ENCODE results near the gene GLYATL1B. TPM values are rescaled to one million over a fixed set of nuclear protein-coding genes. Genes with fewer than 3 reads are reported as not detected.

GLYATL1B gene
- total and polyA plus RNA-seq, 2 of the 8 experiments (the other 6 are each of a cell fraction or from before 2014, with no cell fraction given) = not detected

- H3K4me3 ChIP-seq (ENCODE audit: extremely low read depth in 1 of 4, insufficient read depth in 2 of 4, low read depth in 3 of 4, low read length in 4 of 4) = no peak overlapping the region
- H3K18ac ChIP-seq (ENCODE audit: extremely low read depth, low read length) = no peak overlapping the region
- H2AFZ ChIP-seq (ENCODE audit: low read length) = no peak overlapping the region
- H3K27me3 ChIP-seq (replicated peaks in 1 of 4; ENCODE audit: control insufficient read depth in 3 of 4, extremely low read depth in 1 of 4, insufficient read depth in 3 of 4, low read length in 3 of 4) = no peaks in the 10 kb centered on the region
- H2BK5ac ChIP-seq (ENCODE audit: low read depth, low read length) = no peak overlapping the region
- no peak overlapping the region for H3K14ac ChIP-seq (ENCODE audit: insufficient read length)
- H3K27ac ChIP-seq (ENCODE audit: low read depth, low read length) = no peak overlapping the region
- H3K23me2 ChIP-seq (ENCODE audit: low read depth, low read length) = no peaks in the 10 kb centered on the region
- no peaks in the 10 kb centered on the region for H3K4me1 ChIP-seq (replicated peaks in 1 of 4; ENCODE audit: control insufficient read depth in 3 of 4, insufficient read depth in 4 of 4, low read length in 3 of 4)
- 85% methylated on average over 1 of the region's 1 CpG; no CpG with 5 or more reads in 1 of the 2 experiments for WGBS, 2 experiments (ENCODE audit: extremely low coverage in 1 of 2, insufficient coverage in 1 of 2, insufficient read length in 1 of 2, insufficient replicate concordance in 2 of 2, low coverage in 1 of 2, low lambda C conversion rate in 2 of 2, missing lambda C conversion rate in 1 of 2)
- CTCF ChIA-PET (ENCODE audit: partially characterized antibody) = no interaction called here
- no peak overlapping the region for H2BK20ac ChIP-seq (ENCODE audit: low read length)
- H3K36me3 ChIP-seq (ENCODE audit: control insufficient read depth in 2 of 4, insufficient read depth in 4 of 4, low read length in 3 of 4) = peaks cover 3 to 63% (median 24%) of the 10 kb centered on the region in 4 experiments; a peak in 6 of 8 replicates
- H3K9ac ChIP-seq (replicated peaks in 1 of 4; ENCODE audit: extremely low read depth in 1 of 4, low read depth in 3 of 4, low read length in 3 of 4) = no peak overlapping the region
- H3K79me1 ChIP-seq (ENCODE audit: low read depth, low read length) = no peaks in the 10 kb centered on the region
- POLR2A ChIA-PET (ENCODE audit: partially characterized antibody) = no interaction called here
- no peaks in the 10 kb centered on the region for H3K79me2 ChIP-seq (ENCODE audit: control insufficient read depth in 1 of 2, insufficient read depth in 2 of 2, low read length in 2 of 2)
- no peak overlapping the region for H4K5ac ChIP-seq (ENCODE audit: insufficient read length, low read depth, low read length)
- H3K4me2 ChIP-seq (ENCODE audit: insufficient read depth in 1 of 2, low read depth in 2 of 2, low read length in 2 of 2) = no peak overlapping the region
- no peak overlapping the region for H3K56ac ChIP-seq (replicated peaks; ENCODE audit: insufficient read length, low read depth, low read length)
- H4K91ac ChIP-seq (replicated peaks; ENCODE audit: insufficient read length, low read length) = no peak overlapping the region
- no peak overlapping the region for H2BK12ac ChIP-seq (ENCODE audit: low read depth, low read length)
- H3K9me3 ChIP-seq (ENCODE audit: insufficient read depth in 2 of 2, low read depth in 1 of 2, low read length in 1 of 2) = peaks cover 13 to 24% of the 10 kb centered on the region in 2 experiments
- no peak for DNase-seq (ENCODE audit: low read depth in 1 of 2, low spot score in 2 of 2)
- TF ChIP-seq TBP (IDR thresholded peaks at IDR 0.05; ENCODE audit: low read depth, low read length) (no peak), SP4 (IDR thresholded peaks at IDR 0.05; ENCODE audit: low read length) (no peak), TAF1 (IDR thresholded peaks at IDR 0.05; ENCODE audit: low read depth, low read length) (no peak), ASH2L (IDR thresholded peaks at IDR 0.05; ENCODE audit: low read length) (no peak), CREB1 (IDR thresholded peaks at IDR 0.05) (no peak), ZNF274 (IDR thresholded peaks at IDR 0.05; ENCODE audit: borderline replicate concordance, extremely low read depth, low read length) (no peak), PHF8 (conservative IDR thresholded peaks at IDR 0.05; ENCODE audit: low read depth, low read length) (no peak), SAP30 (IDR thresholded peaks at IDR 0.05; ENCODE audit: insufficient read depth, insufficient replicate concordance, low read length) (no peak), RNF2 (IDR thresholded peaks at IDR 0.05; ENCODE audit: borderline replicate concordance, low read depth, low read length, missing control alignments, poor library complexity, severe bottlenecking) (no peak), POLR2A (IDR thresholded peaks at IDR 0.05; ENCODE audit: control extremely low read depth in 1 of 2, low read depth in 2 of 2, low read length in 2 of 2) (no peak), RBBP5 (IDR thresholded peaks at IDR 0.05; ENCODE audit: borderline replicate concordance, low read depth, low read length) (no peak), NRF1 (IDR thresholded peaks at IDR 0.05; ENCODE audit: low read depth, low read length) (no peak), MAX (IDR thresholded peaks at IDR 0.05) (no peak), TEAD4 (IDR thresholded peaks at IDR 0.05; ENCODE audit: low read depth, low read length) (no peak)
- no peak for FAIRE-seq
- no peak overlapping the region for H3K23ac ChIP-seq (ENCODE audit: insufficient read length)
- H2BK120ac ChIP-seq (replicated peaks; ENCODE audit: low read depth, low read length) = no peak overlapping the region
- peaks cover 0 to 2% of the 10 kb centered on the region in 2 experiments for H4K20me1 ChIP-seq (replicated peaks in 1 of 2; ENCODE audit: control insufficient read depth in 1 of 2, insufficient read depth in 2 of 2, low read length in 2 of 2)
- no peak overlapping the region for H2BK15ac ChIP-seq (ENCODE audit: low read length)
- no peak overlapping the region for H4K8ac ChIP-seq (ENCODE audit: extremely low read depth, insufficient read depth, low read length)
- H3K4ac ChIP-seq (replicated peaks; ENCODE audit: insufficient read length, low read depth, low read length) = no peak overlapping the region
- H2AK5ac ChIP-seq (ENCODE audit: low read depth, low read length) = no peak overlapping the region
Measured at GRCh38 chr11:59115553-59115952, 29.4 kb downstream of the GLYATL1B start.

Data from H1 (cell line).